HG03064 (cell line): ENCODE data around the gene GOLGA6L22.
"Not testable (repeated sequence)": the region's sequence is repeated elsewhere in the genome, so short reads cannot be mapped to it uniquely, and the experiment has no call there.

ENCODE experiments used
- ATAC-seq: cut with Tn5 transposase; IDR thresholded peaks from one replicate; pipeline ENCODE4 v1.9.1; 2021; ENCODE audit warnings: low read depth; ENCODE audit not compliant: unreplicated experiment

The GOLGA6L22 gene, protein sequence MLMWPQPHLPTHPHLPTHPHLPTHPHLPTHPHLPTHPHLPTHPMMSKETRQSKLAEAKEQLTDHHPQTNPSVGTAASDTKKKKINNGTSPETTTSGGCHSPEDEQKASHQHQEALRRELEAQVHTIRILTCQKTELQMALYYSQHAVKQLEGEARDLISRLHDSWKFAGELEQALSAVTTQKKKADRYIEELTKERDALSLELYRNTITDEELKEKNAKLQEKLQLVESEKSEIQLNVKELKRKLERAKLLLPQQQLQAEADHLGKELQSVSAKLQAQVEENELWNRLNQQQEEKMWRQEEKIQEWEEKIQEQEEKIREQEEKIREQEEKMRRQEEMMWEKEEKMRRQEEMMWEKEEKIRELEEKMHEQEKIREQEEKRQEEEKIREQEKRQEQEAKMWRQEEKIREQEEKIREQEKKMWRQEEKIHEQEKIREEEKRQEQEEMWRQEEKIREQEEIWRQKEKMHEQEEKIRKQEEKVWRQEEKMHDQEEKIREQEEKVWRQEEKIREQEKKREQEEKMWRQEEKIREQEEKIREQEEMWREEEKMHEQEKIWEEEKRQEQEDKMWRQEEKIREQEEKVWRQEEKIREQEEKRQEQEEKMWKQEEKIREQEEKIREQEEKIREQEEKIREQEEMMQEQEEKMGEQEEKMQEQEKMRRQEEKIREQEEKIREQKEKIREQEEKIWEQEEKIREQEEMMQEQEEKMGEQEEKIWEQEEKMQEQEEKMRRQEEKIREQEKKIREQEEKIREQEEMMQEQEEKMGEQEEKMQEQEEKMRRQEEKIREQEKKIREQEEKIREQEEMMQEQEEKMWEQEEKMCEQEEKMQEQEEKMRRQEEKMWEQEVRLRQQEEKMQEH

DNA sequence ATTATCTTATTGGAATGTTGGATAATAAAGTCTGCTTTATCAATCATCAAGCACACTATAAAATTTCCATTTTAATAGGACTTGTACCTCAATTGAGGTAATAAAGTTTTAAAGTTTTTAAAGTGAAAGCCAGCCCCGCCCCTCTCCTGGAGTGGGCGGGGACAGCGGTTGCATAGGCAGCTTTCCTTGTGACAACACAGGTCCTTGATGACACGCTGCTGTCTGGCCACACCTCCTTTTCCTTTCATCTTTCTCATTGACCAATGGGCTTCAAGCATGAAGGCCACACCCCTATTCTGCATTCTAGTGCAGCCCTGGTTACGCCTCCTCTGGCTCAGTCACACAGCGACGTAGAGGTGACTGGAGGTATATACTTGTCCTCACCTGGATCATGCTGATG lies at the start of gene GOLGA6L22:
Gene GOLGA6L22, plus strand, starts transcription at position 301 of the 400 bp plus-strand sequence. Its CDS starts 91 bp downstream, at position 392.
- ATAC-seq = not testable (repeated sequence)

- ATAC-seq = not testable (repeated sequence)
Observed at GRCh38 chr15:22417288-22417687, 41.4 kb upstream of the GOLGA6L22 start.

- not testable (repeated sequence) for ATAC-seq
Observed at GRCh38 chr15:22417795-22418194, 40.9 kb upstream of the GOLGA6L22 start.

- ATAC-seq = not testable (repeated sequence)
Observed at GRCh38 chr15:22418212-22418611, 40.5 kb upstream of the GOLGA6L22 start.

- not testable (repeated sequence) for ATAC-seq
Observed at GRCh38 chr15:22418666-22419065, 40.0 kb upstream of the GOLGA6L22 start.

DNA sequence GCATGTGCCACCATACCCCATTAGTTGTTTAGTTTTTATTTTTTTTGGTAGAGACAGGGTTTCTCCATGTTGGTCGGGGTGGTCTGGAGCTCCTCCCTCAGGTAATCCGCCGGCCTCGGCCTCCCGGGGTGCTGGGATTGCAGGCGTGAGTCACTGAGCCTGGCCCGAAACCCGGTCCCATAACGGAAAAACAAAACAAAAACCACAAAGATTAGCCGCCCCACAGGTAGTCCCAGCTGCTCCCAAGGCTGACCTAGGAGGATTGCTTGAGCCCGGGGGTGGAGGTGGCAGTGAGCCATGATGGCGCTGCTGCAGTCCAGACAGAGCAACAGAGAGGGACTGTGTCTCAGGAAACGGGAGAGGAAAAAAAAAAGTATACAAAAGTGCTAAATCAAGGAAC lies 38.4 kb upstream of the GOLGA6L22 start:
- not testable (repeated sequence) for ATAC-seq

DNA sequence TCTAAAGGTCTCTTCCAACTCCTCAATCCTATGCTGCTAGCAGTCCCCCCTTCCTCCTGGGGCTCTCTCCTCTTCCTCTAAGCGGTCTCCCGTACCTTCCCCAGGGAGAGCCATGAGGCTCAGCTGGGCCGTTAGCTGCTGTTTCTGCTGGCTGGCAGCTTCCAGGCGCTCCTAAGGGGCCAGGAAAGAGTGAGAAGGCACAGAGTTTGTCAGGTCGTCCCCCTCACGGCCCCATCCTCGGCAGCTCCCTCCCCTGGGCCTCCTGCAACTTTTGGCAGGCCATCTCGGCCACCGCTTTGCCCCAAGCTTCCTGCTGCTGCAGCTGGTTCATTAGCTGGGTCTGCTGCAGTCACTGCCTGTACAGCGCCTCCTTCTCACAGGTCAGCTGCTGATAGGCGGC lies 29.3 kb upstream of the GOLGA6L22 start:
- ATAC-seq = not testable (repeated sequence)

DNA sequence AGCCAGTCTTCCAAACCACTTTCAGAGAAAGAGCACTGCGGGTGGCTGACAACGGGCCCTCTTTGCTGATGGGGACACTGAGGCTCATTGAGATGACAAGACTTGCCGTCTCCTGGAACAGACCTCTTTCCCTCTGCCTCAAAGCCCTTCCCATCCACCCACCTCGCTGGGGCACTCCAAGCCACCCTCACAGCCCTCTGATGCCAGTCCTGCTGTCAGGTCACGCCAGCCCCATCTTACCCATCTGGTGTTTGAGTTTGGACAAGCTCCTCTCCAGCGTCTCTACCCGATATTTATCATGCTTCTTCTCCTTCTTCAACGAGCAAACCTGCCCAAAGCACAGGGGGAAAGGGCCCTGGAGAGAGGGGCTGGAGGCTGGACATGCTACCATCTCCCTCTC lies 27.0 kb upstream of the GOLGA6L22 start:
- not testable (repeated sequence) for ATAC-seq

- not testable (repeated sequence) for ATAC-seq
Observed at GRCh38 chr15:22494490-22495113, 35.9 kb downstream of the GOLGA6L22 start.

DNA sequence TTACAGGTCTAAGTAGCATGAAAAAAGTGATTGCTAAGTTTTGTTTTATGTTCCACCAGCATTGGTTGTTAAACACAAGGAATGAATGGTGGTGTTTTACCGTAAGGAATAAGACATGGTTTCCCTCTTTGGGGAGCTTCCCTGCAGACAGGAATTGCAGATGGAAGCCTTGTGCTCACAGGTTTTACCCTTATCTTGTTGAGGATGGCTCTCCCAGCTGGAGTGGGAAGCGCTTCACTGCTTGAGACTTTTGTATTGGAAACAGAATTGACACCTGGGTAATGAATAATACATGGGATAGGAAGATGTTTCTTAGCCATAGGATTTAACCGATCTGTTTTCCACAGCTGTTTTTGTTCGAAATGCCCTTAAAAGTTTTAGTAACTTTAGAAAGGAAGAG lies 38.5 kb downstream of the GOLGA6L22 start:
- not testable (repeated sequence) for ATAC-seq

DNA sequence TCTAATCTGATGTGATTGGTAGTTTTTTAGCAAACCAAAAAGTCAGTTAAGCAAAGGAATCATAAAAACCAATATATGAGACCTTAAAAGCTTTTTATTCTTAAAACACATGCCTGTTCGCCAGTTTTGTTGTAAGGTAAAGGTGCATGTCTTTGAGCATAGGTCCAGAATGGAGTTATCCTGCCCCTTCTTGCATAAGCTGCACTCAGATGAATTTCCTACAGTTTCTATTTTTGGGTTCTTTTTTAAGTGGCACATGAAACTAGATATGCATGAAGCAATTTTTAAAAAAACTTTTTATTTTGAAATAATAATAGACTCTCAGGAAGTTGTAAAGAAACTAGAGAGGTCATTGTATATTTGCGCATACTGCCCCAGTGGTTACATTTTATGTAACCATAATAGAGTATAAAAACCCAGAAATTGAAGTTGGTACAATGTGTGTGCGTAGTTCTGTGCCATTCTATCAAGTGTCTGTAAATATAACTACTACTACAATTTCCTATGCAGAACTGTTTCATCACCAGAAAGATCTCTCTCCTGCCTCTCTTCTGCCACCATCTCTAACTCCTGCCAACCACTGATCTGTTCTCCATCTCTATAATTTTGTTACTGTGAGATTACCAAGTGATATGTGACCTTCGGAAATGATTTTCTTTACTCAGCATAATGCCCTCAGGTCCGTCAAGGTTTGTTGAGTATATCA lies 39.7 kb downstream of the GOLGA6L22 start:
- ATAC-seq = not testable (repeated sequence)

DNA sequence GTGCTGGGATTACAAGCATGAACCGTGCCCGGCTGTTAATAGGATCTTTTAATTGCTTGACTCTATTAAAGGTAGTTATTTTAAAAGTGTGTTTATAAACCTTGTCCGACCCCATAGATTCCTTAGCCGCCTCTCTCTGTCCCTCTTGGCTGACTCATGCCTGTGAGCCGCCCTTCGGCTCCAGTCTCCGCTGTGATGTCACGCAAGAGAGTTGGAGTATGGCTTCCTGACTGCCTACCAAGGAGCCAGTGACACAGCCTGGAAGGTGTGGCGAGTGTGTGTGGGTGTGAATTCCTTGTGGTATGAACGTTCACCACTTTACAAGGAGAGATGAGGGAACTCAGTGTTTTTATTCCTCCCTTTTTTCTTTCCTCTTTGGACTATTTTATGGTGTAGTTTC lies 43.6 kb downstream of the GOLGA6L22 start:
- ATAC-seq = not testable (repeated sequence)

DNA sequence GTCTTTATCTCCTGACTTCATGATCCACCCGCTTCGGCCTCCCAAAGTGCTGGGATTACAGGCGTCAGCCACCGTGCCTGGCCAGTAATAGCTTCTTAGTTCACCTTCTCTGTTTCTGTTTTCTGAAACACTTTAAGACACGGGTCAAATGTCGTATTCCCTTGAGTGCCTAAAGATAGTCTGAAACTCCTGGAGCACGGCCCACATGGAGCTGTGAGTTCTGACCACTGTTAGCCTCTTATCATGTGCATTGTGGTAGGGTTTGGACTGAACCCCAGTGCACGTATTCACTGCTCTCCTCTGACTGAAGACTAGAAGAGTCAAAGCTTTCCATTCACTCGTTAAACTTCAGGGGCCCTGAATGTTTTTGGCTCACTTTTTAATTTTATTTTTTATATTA lies 48.3 kb downstream of the GOLGA6L22 start:
- not testable (repeated sequence) for ATAC-seq

GRCh38 chr15:22516140-22516539 lies 57.4 kb downstream of the GOLGA6L22 start:
- ATAC-seq = not testable (repeated sequence)
